OCI-LY7 (cell line): ENCODE measurements around the gene SERINC2. TPM values are rescaled to one million over a fixed set of nuclear protein-coding genes. Genes with fewer than 3 reads are reported as not detected.

Source experiments
- BruUV-seq: library from RNA; stranded (reverse); fragments of 400-500 nt; replicated peaks from 2 replicates; lab custom pipeline; 2021; lab: Mats Ljungman, UMichigan
- CTCF ChIA-PET: fragments of 300-600 bp; sonication (Branson Sonifier 250); formaldehyde crosslinking; loops from one replicate; lab custom pipeline; 2022; ENCODE audit warnings: antibody characterized with exemption; ENCODE audit not compliant: unreplicated experiment; lab: Charles Lee
- POLR2A ChIA-PET: fragments of 300-600 bp; sonication (Branson Sonifier 250); formaldehyde crosslinking; loops from one replicate; lab custom pipeline; 2022; ENCODE audit warnings: antibody characterized with exemption; lab: Charles Lee
- DNase-seq: peaks from one replicate; pipeline ENCODE4 v3.0.0-alpha.2; 2015; ENCODE audit warnings: low spot score
- H2AFZ ChIP-seq: fragments of 200-600 bp; sonication (generic), shearing (Covaris generic); 2 replicates; pipeline ENCODE4 v1.6.1; 2014; ENCODE audit warnings: mild to moderate bottlenecking, antibody characterized with exemption, low read length, moderate library complexity
- H3K27ac ChIP-seq: fragments of 200-600 bp; sonication (generic); 2 replicates; pipeline ENCODE4 v1.5.1; 2014; ENCODE audit warnings: mixed run types, low read depth, mild to moderate bottlenecking, moderate library complexity, low read length, inconsistent platforms; ENCODE audit not compliant: poor library complexity, severe bottlenecking
- H3K36me3 ChIP-seq: fragments of 200-600 bp; sonication (generic); 2 replicates; pipeline ENCODE4 v1.6.1; 2014; ENCODE audit warnings: mild to moderate bottlenecking, antibody characterized with exemption, low read length, moderate library complexity, mixed read lengths; ENCODE audit not compliant: insufficient read depth
- H3K4me1 ChIP-seq: fragments of 200-600 bp; sonication (generic); 2 replicates; pipeline ENCODE4 v1.5.1; 2014; ENCODE audit warnings: mild to moderate bottlenecking, low read length; ENCODE audit not compliant: insufficient read depth, poor library complexity, severe bottlenecking
- H3K4me2 ChIP-seq: fragments of 200-600 bp; sonication (generic); 2 replicates; pipeline ENCODE4 v1.6.1; 2014; ENCODE audit warnings: mild to moderate bottlenecking, low read length
- H3K4me3 ChIP-seq: fragments of 200-600 bp; sonication (generic); 2 replicates; pipeline ENCODE4 v1.5.1; 2014; ENCODE audit warnings: mild to moderate bottlenecking, low read depth, low read length; ENCODE audit not compliant: poor library complexity, severe bottlenecking
- H3K79me2 ChIP-seq: fragments of 200-600 bp; sonication (generic); 2 replicates; pipeline ENCODE4 v1.6.1; 2016; ENCODE audit warnings: low read depth, mild to moderate bottlenecking, low read length, moderate library complexity, mixed read lengths; ENCODE audit not compliant: insufficient read depth
- H3K9me2 ChIP-seq: fragments of 200-600 bp; sonication (generic); 2 replicates; pipeline ENCODE4 v1.6.1; 2016; ENCODE audit warnings: mild to moderate bottlenecking, low read length, mixed read lengths; ENCODE audit not compliant: insufficient read depth
- H3K9me3 ChIP-seq: fragments of 200-600 bp; sonication (generic); 2 replicates; pipeline ENCODE4 v1.6.1; 2014; ENCODE audit warnings: mild to moderate bottlenecking, mixed run types, low read length, mixed read lengths
- H4K20me1 ChIP-seq: fragments of 200-600 bp; sonication (generic); 2 replicates; pipeline ENCODE4 v1.6.1; 2014; ENCODE audit warnings: mild to moderate bottlenecking, antibody characterized with exemption, low read length, moderate library complexity, mixed read lengths; ENCODE audit not compliant: insufficient read depth
- EZH2phosphoT487 ChIP-seq: fragments of 200-600 bp; sonication (generic); IDR thresholded peaks from 2 replicates; pipeline ENCODE4 v1.6.1; 2018; ENCODE audit warnings: low read depth, borderline replicate concordance, mild to moderate bottlenecking, mixed run types, antibody characterized with exemption, low read length, moderate library complexity, mixed read lengths
- intact Hi-C: fragments of 100-400 bp; cut with micrococcal nuclease; formaldehyde crosslinking; loops from one replicate; pipeline ENCODE4 v1.10.0; 2022; ENCODE audit not compliant: unreplicated experiment
- total RNA-seq, 2 experiments: library from RNA; depleted of rRNA in 1 of 2; stranded (reverse); fragments of >200 nt in 1 of 2; shearing (Covaris generic) in 1 of 2; gene quantifications; 2 replicates each; pipeline ENCODE4 v1.2.3, GENCODE V29; 2014 to 2022
- TF ChIP-seq, protein P1 (sequence below): fragments of 200-600 bp; sonication (generic); conservative IDR thresholded peaks from 2 replicates; pipeline ENCODE4 v1.5.1; 2014; ENCODE audit warnings: mild to moderate bottlenecking, antibody characterized with exemption, low read length, moderate library complexity, mixed read lengths

Gene SERINC2
- total RNA-seq, 2 experiments from 2014 or later, result 3.5 to 11.1 TPM

DNA sequence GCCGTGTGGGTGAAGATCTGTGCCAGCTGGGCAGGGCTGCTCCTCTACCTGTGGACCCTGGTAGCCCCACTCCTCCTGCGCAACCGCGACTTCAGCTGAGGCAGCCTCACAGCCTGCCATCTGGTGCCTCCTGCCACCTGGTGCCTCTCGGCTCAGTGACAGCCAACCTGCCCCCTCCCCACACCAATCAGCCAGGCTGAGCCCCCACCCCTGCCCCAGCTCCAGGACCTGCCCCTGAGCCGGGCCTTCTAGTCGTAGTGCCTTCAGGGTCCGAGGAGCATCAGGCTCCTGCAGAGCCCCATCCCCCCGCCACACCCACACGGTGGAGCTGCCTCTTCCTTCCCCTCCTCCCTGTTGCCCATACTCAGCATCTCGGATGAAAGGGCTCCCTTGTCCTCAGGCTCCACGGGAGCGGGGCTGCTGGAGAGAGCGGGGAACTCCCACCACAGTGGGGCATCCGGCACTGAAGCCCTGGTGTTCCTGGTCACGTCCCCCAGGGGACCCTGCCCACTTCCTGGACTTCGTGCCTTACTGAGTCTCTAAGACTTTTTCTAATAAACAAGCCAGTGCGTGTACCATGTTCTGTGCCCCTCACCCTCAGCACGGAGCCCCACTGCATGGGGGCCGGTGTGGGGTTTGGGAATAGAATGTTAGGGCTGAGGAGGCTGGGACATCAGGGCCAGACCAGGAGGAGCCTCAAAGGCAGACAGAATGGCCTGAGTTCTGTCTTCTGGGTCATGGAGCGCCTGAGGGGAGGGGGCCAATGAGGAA is 21.3 kb downstream of the SERINC2 start:
- no peaks in the 10 kb centered on the region for H3K36me3 ChIP-seq
- DNase-seq, result no peak
- H3K4me3 ChIP-seq, result no peak overlapping the region
- ChIA-PET CTCF (no interaction called here), POLR2A (no interaction called here)
- H3K4me2 ChIP-seq, result no peak overlapping the region
- no peak overlapping the region for H3K27ac ChIP-seq
- no TSS peak for BruUV-seq
- no peak for TF ChIP-seq EZH2phosphoT487
- TF ChIP-seq, protein P1, sequence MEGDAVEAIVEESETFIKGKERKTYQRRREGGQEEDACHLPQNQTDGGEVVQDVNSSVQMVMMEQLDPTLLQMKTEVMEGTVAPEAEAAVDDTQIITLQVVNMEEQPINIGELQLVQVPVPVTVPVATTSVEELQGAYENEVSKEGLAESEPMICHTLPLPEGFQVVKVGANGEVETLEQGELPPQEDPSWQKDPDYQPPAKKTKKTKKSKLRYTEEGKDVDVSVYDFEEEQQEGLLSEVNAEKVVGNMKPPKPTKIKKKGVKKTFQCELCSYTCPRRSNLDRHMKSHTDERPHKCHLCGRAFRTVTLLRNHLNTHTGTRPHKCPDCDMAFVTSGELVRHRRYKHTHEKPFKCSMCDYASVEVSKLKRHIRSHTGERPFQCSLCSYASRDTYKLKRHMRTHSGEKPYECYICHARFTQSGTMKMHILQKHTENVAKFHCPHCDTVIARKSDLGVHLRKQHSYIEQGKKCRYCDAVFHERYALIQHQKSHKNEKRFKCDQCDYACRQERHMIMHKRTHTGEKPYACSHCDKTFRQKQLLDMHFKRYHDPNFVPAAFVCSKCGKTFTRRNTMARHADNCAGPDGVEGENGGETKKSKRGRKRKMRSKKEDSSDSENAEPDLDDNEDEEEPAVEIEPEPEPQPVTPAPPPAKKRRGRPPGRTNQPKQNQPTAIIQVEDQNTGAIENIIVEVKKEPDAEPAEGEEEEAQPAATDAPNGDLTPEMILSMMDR, result no peak
- H3K9me2 ChIP-seq, result no peaks in the 10 kb centered on the region
- H3K79me2 ChIP-seq, result no peaks in the 10 kb centered on the region
- H4K20me1 ChIP-seq, result no peaks in the 10 kb centered on the region
- no peak overlapping the region for H2AFZ ChIP-seq
- H3K4me1 ChIP-seq, result peaks cover 3% of the 10 kb centered on the region
- H3K9me3 ChIP-seq, result no peaks in the 10 kb centered on the region
- intact Hi-C loops, result no loop called here

DNA sequence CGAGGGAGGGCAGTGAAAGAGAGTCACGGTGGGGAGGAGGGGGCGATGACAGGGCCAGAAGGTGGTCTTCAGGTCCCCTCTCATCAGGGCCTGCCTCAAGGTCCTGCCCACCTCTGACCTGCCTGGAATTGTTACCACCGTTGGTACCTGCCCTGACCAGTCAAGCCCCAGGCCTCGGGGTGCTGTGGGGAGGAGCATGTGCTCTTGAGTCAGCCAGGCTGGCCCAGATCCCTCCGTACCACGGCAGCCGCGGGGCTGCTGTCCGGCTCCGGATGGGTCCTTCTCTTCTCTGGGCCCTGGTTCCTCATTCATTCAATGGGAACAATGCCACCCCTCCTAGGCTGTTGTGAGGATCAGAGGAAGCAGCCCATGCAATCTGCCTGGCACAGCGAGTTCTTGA is 22.0 kb downstream of the SERINC2 start:
- peaks cover 10% of the 10 kb centered on the region for H3K4me1 ChIP-seq
- TF ChIP-seq, protein P1, result no peak
- TF ChIP-seq EZH2phosphoT487, result no peak
- POLR2A ChIA-PET, result no interaction called here
- H3K4me3 ChIP-seq, result no peak overlapping the region
- no peaks in the 10 kb centered on the region for H4K20me1 ChIP-seq
- no peak overlapping the region for H3K27ac ChIP-seq
- no peak overlapping the region for H3K4me2 ChIP-seq
- H3K79me2 ChIP-seq, result no peaks in the 10 kb centered on the region
- no peaks in the 10 kb centered on the region for H3K9me2 ChIP-seq
- no peak overlapping the region for H2AFZ ChIP-seq
- no peaks in the 10 kb centered on the region for H3K9me3 ChIP-seq
- intact Hi-C loops, result no loop called here
- no peak for DNase-seq
- CTCF ChIA-PET, result no interaction called here
- H3K36me3 ChIP-seq, result no peaks in the 10 kb centered on the region
- BruUV-seq, result no TSS peak
